ENCODE data around the gene UBE3B. TPM values are rescaled to one million over a fixed set of nuclear protein-coding genes. Genes with fewer than 3 reads are reported as not detected.

The UBE3B gene
- total RNA-seq, 1 donor from 2014 or later = 44.2 TPM

DNA sequence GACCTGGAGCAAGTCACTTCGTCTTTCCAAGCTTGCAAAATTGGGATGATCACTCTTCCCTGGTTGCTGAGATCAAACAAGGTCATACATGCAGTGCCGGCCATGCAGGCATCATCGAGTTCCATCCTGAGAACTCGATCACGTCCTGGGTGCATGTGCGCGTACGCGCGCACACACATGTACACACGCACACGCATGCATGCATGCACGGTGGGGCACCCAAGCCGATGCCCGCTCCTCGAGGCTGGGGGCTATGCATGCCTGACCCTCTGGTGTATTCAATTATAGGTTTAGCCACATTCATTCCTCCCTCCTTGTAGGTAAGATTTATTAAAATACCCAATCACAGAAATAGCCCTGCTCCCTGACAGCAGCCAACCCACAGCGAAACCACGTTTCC, 69.9 kb downstream of the UBE3B start:
- Mint-ChIP-seq H3K9me3 (ENCODE audit: unreplicated experiment) (peaks cover 7% of the 10 kb centered on the region), H3K27me3 (ENCODE audit: unreplicated experiment) (peaks cover 5% of the 10 kb centered on the region), H3K36me3 (ENCODE audit: unreplicated experiment) (no peaks in the 10 kb centered on the region), H3K4me3 (ENCODE audit: unreplicated experiment) (no peak overlapping the region), H3K4me1 (ENCODE audit: low read depth, unreplicated experiment) (peaks cover 20% of the 10 kb centered on the region), H3K27ac (ENCODE audit: unreplicated experiment) (no peak overlapping the region)
- TF ChIP-seq, protein P1, sequence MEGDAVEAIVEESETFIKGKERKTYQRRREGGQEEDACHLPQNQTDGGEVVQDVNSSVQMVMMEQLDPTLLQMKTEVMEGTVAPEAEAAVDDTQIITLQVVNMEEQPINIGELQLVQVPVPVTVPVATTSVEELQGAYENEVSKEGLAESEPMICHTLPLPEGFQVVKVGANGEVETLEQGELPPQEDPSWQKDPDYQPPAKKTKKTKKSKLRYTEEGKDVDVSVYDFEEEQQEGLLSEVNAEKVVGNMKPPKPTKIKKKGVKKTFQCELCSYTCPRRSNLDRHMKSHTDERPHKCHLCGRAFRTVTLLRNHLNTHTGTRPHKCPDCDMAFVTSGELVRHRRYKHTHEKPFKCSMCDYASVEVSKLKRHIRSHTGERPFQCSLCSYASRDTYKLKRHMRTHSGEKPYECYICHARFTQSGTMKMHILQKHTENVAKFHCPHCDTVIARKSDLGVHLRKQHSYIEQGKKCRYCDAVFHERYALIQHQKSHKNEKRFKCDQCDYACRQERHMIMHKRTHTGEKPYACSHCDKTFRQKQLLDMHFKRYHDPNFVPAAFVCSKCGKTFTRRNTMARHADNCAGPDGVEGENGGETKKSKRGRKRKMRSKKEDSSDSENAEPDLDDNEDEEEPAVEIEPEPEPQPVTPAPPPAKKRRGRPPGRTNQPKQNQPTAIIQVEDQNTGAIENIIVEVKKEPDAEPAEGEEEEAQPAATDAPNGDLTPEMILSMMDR (IDR thresholded peaks at IDR 0.05; ENCODE audit: partially characterized antibody, unreplicated experiment) = no peak
- DNase-seq = peak; percentile 0

DNA sequence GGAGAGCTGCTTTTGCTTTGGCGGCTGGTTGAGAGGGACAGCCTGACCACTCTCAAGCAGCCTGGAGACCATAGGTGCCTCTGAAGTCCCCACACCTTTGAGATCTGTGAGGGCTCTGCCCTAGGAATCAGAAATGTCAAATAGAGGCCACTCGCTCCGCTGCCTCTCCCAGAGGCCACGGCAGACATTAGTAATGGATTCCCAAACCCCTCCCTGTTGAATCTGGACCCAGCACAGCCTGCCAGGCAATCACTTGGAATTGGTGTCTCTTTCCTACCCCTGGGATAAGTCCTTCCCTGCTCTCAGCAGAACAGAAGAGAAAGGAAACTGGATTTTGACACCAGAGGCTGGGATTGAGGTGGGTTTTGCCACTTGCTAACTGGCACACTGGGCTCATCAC, 70.8 kb downstream of the UBE3B start:
- Mint-ChIP-seq H3K9me3 (ENCODE audit: unreplicated experiment) (peaks cover 4% of the 10 kb centered on the region), H3K27me3 (ENCODE audit: unreplicated experiment) (peaks cover 7% of the 10 kb centered on the region), H3K4me1 (ENCODE audit: low read depth, unreplicated experiment) (peaks cover 20% of the 10 kb centered on the region), H3K4me3 (ENCODE audit: unreplicated experiment) (no peak overlapping the region), H3K36me3 (ENCODE audit: unreplicated experiment) (no peaks in the 10 kb centered on the region), H3K27ac (ENCODE audit: unreplicated experiment) (no peak overlapping the region)
- TF ChIP-seq, protein P1 (IDR thresholded peaks at IDR 0.05; ENCODE audit: partially characterized antibody, unreplicated experiment) = no peak
- DNase-seq = no peak

DNA sequence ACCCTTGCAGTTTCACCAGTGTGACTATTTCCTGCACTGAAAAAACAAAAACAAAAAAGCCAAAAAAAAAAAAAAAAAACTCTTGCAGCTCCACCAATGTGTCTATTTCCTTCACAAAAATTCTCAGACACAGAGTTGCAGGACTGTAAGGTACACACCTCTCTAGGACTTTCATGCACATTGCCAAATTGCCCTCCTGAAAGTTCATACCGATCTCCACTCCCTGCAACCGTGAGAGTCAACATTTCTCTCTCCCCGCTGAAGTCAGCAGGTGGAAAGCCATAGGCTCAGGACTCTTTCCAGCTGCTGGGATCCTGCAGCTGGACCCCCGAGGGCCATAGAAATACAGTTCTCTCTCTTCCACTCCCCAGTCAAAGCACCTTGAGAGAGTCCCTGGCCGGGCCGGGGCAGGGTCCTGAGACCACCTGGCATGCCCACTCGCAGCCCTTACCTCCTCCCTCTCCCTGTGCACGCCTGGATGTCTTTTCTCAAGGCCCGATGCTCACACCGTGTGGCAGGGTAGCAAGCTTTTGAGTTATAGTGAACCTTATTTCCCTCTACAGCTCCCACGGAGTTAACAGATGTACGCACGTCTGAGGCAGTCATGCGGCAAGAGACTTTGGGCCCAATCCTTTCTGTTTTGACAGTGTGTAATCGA, 72.3 kb downstream of the UBE3B start:
- H3K27me3 Mint-ChIP-seq (ENCODE audit: unreplicated experiment) = peaks cover 13% of the 10 kb centered on the region
- DNase-seq = peak; percentile 10
- peaks cover 18% of the 10 kb centered on the region for H3K4me1 Mint-ChIP-seq (ENCODE audit: low read depth, unreplicated experiment)
- H3K27ac Mint-ChIP-seq (ENCODE audit: unreplicated experiment) = no peak overlapping the region
- no peak overlapping the region for H3K4me3 Mint-ChIP-seq (ENCODE audit: unreplicated experiment)
- H3K36me3 Mint-ChIP-seq (ENCODE audit: unreplicated experiment) = no peaks in the 10 kb centered on the region
- peaks cover 4% of the 10 kb centered on the region for H3K9me3 Mint-ChIP-seq (ENCODE audit: unreplicated experiment)
- TF ChIP-seq, protein P1 (IDR thresholded peaks at IDR 0.05; ENCODE audit: partially characterized antibody, unreplicated experiment) = no peak

DNA sequence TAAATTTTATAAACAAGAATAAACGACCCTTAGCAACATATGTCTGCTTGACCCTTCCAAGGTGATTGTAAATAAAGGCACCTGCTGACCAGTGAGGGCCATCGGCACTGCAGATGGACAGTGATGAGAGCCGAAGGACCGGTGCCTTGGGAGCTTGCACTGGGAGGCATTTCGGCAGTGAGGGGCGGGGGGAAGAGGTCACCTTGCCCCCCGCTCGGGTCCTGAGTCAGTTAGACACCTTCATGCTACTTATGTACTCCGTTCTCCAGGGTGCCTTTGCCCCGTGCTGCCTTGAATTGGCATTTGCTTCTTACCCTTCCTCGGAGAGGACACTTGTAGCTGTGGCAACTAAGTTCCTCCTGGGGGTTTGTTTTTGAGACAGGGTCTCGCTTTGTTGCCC, 72.8 kb downstream of the UBE3B start:
- H3K27ac Mint-ChIP-seq (ENCODE audit: unreplicated experiment) = no peak overlapping the region

DNA sequence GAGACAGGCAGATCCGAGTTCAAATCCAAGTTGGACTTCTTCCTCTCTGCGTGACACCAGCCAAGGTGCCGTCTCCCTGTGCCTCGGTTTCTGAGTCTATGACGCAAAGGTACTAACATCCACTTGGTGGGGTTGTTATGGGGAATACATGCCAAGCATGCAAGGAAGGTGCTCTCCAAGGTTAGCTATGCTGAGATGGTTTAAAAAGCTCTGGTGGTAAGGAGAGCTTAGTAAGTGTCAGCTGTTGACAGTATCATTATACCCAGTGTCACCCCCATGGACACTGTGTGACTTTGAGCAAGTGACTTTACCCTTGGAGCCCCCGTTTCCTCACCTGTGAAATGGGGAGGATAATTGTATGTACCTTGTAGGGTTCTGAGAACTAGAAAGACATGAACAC, 73.7 kb downstream of the UBE3B start:
- DNase-seq = no peak
- Mint-ChIP-seq H3K4me3 (ENCODE audit: unreplicated experiment) (no peak overlapping the region), H3K4me1 (ENCODE audit: low read depth, unreplicated experiment) (peaks cover 12% of the 10 kb centered on the region), H3K27ac (ENCODE audit: unreplicated experiment) (no peak overlapping the region), H3K9me3 (ENCODE audit: unreplicated experiment) (peaks cover 6% of the 10 kb centered on the region), H3K36me3 (ENCODE audit: unreplicated experiment) (no peaks in the 10 kb centered on the region), H3K27me3 (ENCODE audit: unreplicated experiment) (peaks cover 12% of the 10 kb centered on the region)
- TF ChIP-seq, protein P1 (IDR thresholded peaks at IDR 0.05; ENCODE audit: partially characterized antibody, unreplicated experiment) = no peak

More for the DNA sequence above, 72.8 kb downstream of the UBE3B start:
- Mint-ChIP-seq H3K36me3 (ENCODE audit: unreplicated experiment) (no peaks in the 10 kb centered on the region), H3K9me3 (ENCODE audit: unreplicated experiment) (peaks cover 4% of the 10 kb centered on the region), H3K27me3 (ENCODE audit: unreplicated experiment) (peaks cover 13% of the 10 kb centered on the region), H3K4me1 (ENCODE audit: low read depth, unreplicated experiment) (peaks cover 12% of the 10 kb centered on the region), H3K4me3 (ENCODE audit: unreplicated experiment) (no peak overlapping the region)
- TF ChIP-seq, protein P1 (IDR thresholded peaks at IDR 0.05; ENCODE audit: partially characterized antibody, unreplicated experiment) = no peak
- DNase-seq = no peak

Data from glutamatergic neuron (in vitro differentiated cells).